HTR-8/SVneo (cell line): Measurements from ENCODE around the gene MAP1LC3C.
"Not testable (repeated sequence)": the region's sequence is repeated elsewhere in the genome, so short reads cannot be mapped to it uniquely, and the experiment has no call there.

Source experiments
- DNase-seq: peaks from one replicate; pipeline ENCODE4 v3.0.0; 2011; ENCODE audit warnings: low spot score, mixed read lengths; ENCODE audit not compliant: insufficient read length
- FAIRE-seq: peaks from 2 replicates; lab custom pipeline; 2011; peaks lifted over from hg19 to GRCh38; lab: Jason Lieb, UNC

The MAP1LC3C gene

DNA sequence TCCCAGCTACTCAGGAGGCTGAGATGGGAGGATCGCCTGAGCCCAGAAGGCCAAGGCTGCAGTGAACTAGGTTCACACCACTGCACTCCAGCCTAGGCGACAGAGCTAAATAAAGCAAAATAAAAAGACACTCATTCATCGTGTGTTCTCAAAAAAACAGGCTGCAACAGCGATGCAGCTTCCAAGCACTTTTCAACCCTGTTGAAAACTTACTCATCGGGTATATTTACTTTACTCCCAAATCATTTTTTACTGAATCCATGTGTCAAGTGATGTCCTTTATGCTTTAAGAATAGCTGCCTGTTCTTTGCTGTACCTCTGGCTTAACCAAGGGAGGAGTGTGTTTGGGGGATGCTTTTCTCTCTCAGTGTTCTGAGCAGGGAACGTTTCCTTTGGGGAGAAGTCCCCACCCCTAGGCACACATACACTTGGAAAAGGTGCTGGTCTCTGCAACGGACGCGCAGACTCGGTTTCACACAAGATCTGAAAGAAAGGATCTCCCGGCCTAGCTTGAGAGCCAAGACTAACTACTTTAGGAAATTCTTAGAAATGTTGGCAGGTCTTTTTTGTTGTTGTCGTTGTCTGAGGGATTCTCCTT is 1.4 kb downstream of the MAP1LC3C start:
- no peak for DNase-seq
- FAIRE-seq: no peak

- no peak for DNase-seq
- FAIRE-seq: no peak
These were observed 4.7 kb downstream of the MAP1LC3C start for GRCh38 chr1:241994171-241994570.

GRCh38 chr1:241992734-241993133 is 6.2 kb downstream of the MAP1LC3C start:
- FAIRE-seq (no peak), DNase-seq (no peak)

- FAIRE-seq: no peak
- DNase-seq: peak; percentile 87
These were observed 8.9 kb downstream of the MAP1LC3C start for GRCh38 chr1:241990040-241990439.

DNA sequence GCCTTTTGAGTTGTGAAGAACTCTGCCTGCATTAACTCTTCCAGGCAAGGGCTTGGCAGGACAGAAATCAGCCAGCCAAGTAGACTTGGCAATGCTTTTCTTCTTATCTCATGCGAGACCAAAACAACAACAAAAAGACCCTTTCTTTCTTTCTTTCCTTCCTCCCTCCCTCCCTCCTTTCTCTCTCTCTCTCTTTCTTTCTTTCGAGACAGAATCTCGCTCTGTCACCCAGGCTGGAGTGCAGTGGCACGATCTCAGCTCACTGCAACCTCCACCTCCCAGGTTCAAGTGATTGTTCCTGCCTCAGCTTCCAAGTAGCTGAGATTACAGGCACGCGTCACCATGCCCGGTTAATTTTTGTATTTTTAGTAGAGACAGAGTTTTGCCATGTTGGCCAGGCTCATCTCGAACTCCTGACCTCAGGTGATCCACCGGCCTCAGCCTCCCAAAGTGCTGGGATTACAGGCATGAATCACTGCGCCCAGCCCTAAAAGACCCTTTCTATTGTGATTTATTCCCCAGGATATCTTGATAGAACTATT is 10.4 kb downstream of the MAP1LC3C start:
- not testable (repeated sequence) for DNase-seq, FAIRE-seq

- peak; percentile 54 for DNase-seq
- FAIRE-seq: no peak
These were observed 13.1 kb downstream of the MAP1LC3C start for GRCh38 chr1:241985787-241986186.

DNA sequence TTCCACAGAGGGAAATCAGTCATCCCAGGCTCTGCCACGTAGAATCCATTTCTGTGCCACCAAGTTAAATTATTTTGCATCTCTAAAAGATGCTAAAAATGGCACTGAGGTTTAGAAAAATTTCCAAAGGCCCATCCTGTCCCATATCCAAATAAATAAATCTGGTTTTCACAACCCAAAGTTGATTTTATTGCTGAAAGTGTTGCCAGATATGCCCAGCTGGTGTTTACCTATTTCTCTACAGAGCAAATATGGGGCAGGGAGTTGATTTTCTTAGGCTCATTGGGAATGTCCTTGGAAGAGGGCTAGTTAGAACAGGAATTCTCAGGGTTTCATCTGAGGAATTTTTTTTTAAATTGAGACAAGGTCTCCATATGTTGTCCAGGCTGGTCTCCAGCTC is 19.0 kb downstream of the MAP1LC3C start:
- FAIRE-seq (no peak), DNase-seq (no peak)

DNA sequence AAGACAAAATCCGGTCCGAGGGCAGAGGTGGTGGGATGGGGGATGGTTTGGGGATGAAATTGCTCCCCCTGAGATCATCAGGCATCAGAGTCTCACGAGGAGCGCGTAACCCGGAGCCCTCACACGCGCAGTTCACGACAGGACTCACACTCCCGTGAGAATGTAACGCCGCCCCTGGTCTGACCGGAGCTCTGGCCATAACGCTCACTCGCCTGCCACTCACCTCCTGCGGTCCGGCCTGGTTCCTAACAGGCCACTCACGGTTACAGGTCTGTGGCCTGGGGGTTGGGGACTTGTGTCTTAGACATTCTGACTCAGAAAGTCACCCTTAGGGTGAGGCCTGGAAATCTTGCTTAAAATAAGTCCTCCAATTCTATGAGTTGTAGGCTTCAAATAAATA is 19.8 kb downstream of the MAP1LC3C start:
- no peak for DNase-seq
- FAIRE-seq: no peak

DNA sequence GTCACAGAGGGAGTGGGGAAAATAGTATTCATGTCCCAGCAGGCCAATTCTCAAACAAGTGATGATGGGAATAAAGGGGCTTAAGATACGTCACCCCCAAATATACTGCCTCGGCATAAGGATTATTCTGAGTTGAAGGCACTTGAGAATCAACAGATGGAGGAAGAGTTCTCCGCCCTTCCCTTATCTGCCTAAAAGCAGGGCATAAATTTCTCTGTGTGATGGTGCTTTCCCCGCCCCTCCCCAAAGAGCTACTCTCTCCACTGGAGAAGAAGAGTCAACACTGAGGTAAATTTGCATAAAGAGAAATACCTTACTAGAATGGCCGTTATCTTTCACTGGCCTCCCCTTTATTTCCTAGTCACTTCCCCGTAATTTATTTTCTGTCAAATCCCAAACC is 22.7 kb downstream of the MAP1LC3C start:
- DNase-seq: no peak
- FAIRE-seq: no peak

- FAIRE-seq (no peak), DNase-seq (peak; percentile 41)
These were observed 26.1 kb downstream of the MAP1LC3C start for GRCh38 chr1:241972703-241973369.

- FAIRE-seq (no peak), DNase-seq (no peak)
These were observed 30.3 kb downstream of the MAP1LC3C start for GRCh38 chr1:241968611-241969010.

DNA sequence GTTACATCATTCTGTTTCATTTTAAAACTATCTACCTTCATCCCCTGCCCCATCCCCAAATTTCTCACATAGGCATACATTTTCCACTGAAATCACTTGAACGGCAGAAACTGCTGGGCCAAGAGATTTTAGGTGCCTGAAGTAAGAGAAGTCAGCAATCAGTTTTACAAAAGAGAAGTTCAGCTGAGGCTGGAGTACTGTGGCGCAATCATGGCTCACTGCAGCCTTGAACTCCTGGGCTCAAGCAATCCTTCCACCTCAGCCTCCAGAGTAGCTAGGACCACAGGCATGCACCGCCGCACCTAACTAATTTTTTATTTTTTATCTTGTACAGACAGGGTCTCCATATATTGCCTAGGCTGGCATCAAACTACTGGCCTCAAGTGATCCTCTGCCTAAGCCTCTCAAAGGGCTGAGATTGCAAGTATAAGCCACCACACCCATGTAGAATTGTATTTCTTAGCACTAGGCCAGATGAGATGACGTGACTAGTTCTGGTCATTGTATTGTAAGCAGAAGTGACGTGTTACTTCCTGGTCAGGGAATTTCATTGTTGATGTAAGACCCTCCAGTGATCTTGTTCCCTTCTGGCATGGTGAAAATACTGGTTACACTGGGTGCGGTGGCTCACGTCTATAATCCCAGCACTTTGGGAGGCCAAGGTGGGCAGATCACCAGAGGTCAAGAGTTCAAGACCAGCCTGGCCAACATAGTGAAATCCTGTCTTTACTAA is 34.2 kb downstream of the MAP1LC3C start:
- no peak for DNase-seq
- no peak for FAIRE-seq

DNA sequence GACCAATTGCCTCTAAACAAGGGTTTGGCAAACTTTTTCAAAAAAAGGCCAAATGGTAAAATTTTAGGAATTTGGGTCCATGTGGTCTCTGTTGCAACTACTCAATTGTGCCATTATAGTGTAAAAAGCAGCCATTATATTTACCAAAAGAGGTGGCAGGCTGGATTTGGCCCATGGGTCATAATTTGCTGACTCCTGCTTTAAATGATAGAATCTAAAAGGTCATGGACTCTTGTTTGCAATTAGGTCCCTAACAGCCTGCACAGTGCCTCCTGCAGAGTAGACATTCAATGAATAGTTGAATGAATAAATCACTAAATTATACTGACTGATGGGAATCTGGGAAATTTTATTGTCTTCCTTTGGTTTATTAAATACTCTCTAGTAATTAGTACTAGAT is 35.2 kb downstream of the MAP1LC3C start:
- FAIRE-seq (no peak), DNase-seq (no peak)

GRCh38 chr1:241962153-241962552 is 36.7 kb downstream of the MAP1LC3C start:
- FAIRE-seq (no peak), DNase-seq (no peak)

- DNase-seq (no peak), FAIRE-seq (no peak)
These were observed 41.0 kb downstream of the MAP1LC3C start, which contains the start of gene BECN2 for GRCh38 chr1:241957692-241958494. Gene BECN2, plus strand, starts transcription at chr1:241957767. Its CDS starts 0 bp downstream, at chr1:241957767.

DNA sequence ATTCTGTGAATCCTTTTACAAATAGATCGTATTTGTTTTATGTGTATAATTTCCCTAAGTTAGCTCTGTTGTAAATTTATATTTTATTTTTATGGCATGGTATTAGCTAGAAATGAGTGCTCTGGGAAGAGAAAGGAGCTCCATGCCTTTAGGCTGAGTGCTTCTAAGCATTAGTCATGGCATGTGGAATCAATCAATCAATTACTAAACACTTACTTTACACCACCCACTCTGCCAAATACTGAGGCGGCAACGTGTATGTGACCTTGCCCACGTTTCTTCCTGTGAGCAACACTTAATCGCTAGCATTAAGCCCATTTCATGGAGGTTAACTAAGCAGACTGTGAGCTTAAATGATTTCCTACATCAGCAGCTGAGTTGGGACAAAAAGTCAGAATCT is 48.5 kb downstream of the MAP1LC3C start:
- no peak for DNase-seq
- no peak for FAIRE-seq

DNA sequence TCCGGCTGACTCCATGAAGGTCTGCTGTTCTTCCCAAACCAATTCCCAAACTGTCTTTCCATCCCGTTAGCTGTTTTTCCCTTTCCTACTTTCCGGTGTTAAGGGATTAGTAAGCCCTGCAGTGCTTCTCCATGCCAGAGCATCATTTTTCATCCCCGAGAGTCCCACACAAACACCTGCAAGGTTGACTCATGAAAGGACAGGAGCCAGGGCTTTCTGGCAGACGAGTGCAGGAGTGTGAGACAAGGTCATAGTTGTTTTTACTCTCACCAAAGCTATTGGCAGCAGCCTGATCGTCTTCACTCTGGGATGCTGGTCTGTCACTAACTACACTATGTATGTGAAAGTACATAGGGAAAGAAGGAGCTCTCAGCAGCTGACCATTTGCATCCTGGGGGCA is 51.5 kb downstream of the MAP1LC3C start:
- no peak for FAIRE-seq
- no peak for DNase-seq
